Mesenteric fat pad (tissue), 1 donor: Measurements from ENCODE around the gene GRID2. TPM values are rescaled to one million over a fixed set of nuclear protein-coding genes. Genes with fewer than 3 reads are reported as not detected.
"Not testable (repeated sequence)": the region's sequence is repeated elsewhere in the genome, so short reads cannot be mapped to it uniquely, and the experiment has no call there.

Experiments
- DNase-seq: peaks from one replicate; pipeline ENCODE4 v3.0.0-alpha.2; 2020; ENCODE audit warnings: low spot score
- long read RNA-seq: library from polyadenylated mRNA; unstranded; transcript quantifications from one replicate; pipeline ENCODE4 v2.0.0, GENCODE V29; 2020
- total RNA-seq: library from RNA; stranded (reverse); fragmentation: NEBNext Ultra II Directional; extraction: Animal tissue kit (Norgen Biotek cat#: 25700); gene quantifications from one replicate; pipeline ENCODE4 v1.2.1, GENCODE V29; 2021
- donor health status: DM: yes; HTN: yes; CAD: no.

The GRID2 gene
- not detected for total RNA-seq
- long read RNA-seq = 0 reads

- no peak for DNase-seq
Observed at GRCh38 chr4:92303621-92304027, at the start of gene GRID2. TSS of gene GRID2 (plus strand) at chr4:92303966.

- no peak for DNase-seq
Observed at GRCh38 chr4:92253986-92254671, 49.6 kb upstream of the GRID2 start.

GRCh38 chr4:92254767-92255442, 48.9 kb upstream of the GRID2 start:
- no peak for DNase-seq

DNA sequence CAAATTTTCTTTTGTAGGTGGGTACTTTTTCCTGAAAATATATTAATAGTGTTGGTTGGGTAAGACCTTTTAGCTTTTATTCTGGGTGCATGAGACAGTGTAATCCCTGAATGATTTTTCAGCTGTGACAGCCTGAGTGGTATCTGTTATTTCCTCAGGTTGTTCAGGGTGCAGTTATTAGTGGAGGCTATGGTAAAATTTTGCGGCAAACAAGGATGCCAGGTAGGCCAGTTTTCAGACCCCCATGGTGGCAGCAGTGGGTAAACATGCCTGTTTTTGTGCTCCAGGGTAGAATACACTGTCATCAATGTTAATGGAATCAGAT, 47.9 kb upstream of the GRID2 start:
- DNase-seq = no peak

GRCh38 chr4:92257931-92258857, 45.6 kb upstream of the GRID2 start:
- DNase-seq = no peak

GRCh38 chr4:92261256-92261655, 42.5 kb upstream of the GRID2 start:
- DNase-seq = no peak

GRCh38 chr4:92262371-92262770, 41.4 kb upstream of the GRID2 start:
- no peak for DNase-seq

- no peak for DNase-seq
Observed at GRCh38 chr4:92263010-92263409, 40.8 kb upstream of the GRID2 start.

DNA sequence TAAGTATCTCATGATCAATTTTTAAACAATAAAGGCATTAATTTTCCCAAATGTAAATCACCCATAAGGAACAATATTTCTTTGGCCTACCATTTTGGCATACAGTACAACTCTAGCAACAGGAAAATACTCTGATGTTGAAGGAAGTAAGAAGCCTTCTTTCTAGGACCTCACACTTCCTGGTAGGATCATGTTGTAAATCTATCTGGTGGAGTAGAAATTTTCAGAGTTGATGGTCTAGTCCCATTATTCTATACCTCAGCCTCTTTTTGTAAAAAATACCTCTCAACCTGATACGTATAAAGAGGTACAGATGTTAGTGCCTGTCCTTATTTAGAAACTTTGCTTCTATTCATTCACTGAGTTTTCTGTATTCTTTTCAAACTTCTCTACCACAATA, 40.2 kb upstream of the GRID2 start:
- DNase-seq = no peak

GRCh38 chr4:92264163-92264562, 39.6 kb upstream of the GRID2 start:
- no peak for DNase-seq

GRCh38 chr4:92265021-92265420, 38.7 kb upstream of the GRID2 start:
- no peak for DNase-seq

GRCh38 chr4:92265798-92266197, 38.0 kb upstream of the GRID2 start:
- DNase-seq = no peak

DNA sequence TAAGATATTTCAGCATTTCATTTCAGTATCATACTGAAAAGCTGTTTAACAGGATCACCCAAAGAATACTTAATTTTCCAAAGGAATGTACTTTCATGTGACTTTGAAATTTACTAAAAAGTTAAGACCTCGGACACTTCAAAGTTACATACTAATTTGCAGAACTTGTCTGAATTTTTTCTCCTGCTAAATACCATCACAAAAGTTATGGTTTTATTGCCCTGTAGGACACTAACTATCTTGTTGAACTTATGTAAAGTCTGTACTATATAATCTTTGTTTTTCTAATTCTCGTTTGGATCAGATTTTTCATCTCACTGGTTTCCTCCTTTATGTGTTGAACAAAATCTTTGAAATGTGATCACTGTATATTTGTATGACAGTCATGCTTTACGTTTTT, 37.2 kb upstream of the GRID2 start:
- no peak for DNase-seq

GRCh38 chr4:92268642-92269041, 35.1 kb upstream of the GRID2 start:
- no peak for DNase-seq

- no peak for DNase-seq
Observed at GRCh38 chr4:92270908-92271307, 32.9 kb upstream of the GRID2 start.

DNA sequence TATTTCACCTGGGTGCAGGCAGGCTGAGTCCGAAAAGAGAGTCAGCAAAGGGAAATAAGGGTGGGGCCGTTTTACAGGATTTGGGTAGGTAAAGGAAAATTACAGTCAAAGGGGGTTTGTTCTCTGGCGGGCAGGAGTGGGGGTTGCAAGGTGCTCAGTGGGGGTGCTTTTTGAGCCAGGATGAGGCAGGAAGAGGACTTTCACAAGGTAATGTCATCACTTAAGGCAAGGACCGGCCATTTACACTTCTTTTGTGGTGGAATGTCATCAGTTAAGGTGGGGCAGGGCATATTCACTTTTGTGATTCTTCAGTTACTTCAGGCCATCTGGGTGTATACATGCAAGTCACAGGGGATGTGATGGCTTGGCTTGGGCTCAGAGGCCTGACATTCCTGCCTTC, 32.2 kb upstream of the GRID2 start:
- not testable (repeated sequence) for DNase-seq

DNA sequence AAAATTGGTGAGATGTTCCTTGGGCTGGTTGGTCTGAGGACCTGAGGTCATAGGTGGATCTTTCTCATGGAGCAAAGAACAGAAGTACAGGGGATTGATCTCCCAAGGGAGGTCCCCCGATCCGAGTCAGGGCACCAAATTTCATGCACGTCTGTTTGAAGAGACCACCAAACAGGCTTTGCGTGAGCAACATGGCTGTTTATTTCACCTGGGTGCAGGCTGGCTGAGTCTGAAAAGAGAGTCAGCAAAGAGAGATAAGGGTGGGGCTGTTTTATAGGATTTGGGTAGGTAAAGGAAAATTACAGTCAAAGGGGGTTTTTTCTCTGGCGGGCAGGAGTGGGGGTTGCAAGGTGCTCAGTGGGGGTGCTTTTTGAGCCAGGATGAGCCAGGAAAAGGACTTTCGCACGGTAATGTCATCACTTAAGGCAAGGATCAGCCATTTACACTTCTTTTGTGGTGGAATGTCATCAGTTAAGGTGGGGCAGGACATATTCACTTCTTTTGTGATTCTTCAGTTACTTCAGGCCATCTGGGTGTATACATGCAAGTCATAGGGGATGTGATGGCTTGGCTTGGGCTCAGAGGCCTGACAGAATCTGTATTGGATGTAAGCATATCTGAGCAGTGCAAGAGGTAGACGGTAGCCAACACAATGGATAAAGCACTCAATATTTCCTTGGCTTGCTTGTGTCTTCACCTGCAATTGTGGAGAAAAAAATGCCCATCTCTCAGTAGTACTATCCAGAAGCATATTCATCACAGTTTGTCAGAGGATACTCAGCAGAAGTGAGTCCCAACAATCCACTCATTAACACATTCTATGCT, 26.5 kb upstream of the GRID2 start:
- not testable (repeated sequence) for DNase-seq

GRCh38 chr4:92279296-92279695, 24.5 kb upstream of the GRID2 start:
- DNase-seq = no peak

DNA sequence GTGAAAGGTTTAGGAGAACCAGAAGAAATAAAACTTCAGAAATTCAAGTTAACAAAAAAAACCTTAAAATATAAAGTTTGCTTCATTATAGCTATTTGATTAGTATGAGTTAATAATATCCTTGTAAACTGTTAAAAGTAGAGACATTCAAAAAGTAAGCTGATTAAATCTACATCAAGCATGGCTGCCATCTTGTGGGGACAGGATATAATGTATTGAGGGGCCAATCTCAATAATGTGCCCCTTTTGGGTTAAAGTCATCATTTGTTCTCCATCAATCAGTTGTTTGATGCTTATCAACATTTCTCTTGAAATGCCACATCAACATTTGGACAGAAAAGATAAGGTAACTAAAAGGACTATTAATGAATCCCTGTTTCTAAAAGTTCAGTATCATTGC, 4.6 kb upstream of the GRID2 start:
- no peak for DNase-seq

DNA sequence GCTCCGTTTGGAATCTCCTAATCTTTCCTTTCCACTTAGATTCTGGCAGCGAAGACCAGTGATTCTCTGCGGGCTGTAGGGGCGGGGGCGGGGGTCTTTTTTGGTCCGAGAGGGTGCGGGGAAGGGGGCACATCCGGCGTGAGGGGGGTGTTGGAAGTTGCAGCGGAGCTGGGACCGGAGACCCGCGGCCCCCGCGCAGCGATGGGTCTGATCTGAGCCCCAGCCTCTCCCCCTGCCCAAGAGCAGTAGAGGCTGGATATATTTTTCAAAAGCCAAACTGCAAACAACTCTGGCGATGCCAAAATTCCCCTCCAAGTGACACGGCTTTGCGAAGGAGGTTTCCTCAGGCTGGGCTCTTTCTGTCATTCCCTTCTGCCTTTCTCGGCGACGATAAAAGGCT, 355 bp downstream of the GRID2 start:
- no peak for DNase-seq

- no peak for DNase-seq
Observed at GRCh38 chr4:92304606-92305005, 840 bp downstream of the GRID2 start.
